Subcutaneous abdominal adipose tissue (tissue), 5 donors: ENCODE data around the gene ASB18.

Experiments used
- H3K27ac ChIP-seq: one replicate; pipeline ENCODE4 v1.7.0; 2013; ENCODE audit warnings: low read depth, mild to moderate bottlenecking, inconsistent platforms, low read length, moderate library complexity
- H3K27me3 ChIP-seq, 5 donors: one replicate each; pipeline ENCODE4 v1.7.0; 2013; ENCODE audit warnings: low read length in 5 of 5, inconsistent platforms in 1 of 5; ENCODE audit not compliant: control insufficient read depth in 5 of 5, insufficient read depth in 4 of 5
- H3K36me3 ChIP-seq, 5 donors: one replicate each; pipeline ENCODE4 v1.7.0; 2013; ENCODE audit warnings: low read length in 5 of 5; ENCODE audit not compliant: control insufficient read depth in 5 of 5, insufficient read depth in 5 of 5
- H3K4me1 ChIP-seq, 5 donors: one replicate each; pipeline ENCODE4 v1.7.0; 2013; ENCODE audit warnings: low read length in 5 of 5, mild to moderate bottlenecking in 3 of 5, moderate library complexity in 1 of 5; ENCODE audit not compliant: control insufficient read depth in 5 of 5, insufficient read depth in 5 of 5
- H3K4me3 ChIP-seq, 5 donors: one replicate each; pipeline ENCODE4 v1.7.0; 2013; ENCODE audit warnings: low read length in 5 of 5, low read depth in 1 of 5
- H3K9ac ChIP-seq, 5 donors: one replicate each; pipeline ENCODE4 v1.7.0; 2013; ENCODE audit warnings: low read length in 5 of 5, mild to moderate bottlenecking in 4 of 5, moderate library complexity in 3 of 5
- H3K9me3 ChIP-seq, 5 donors: one replicate each; pipeline ENCODE4 v1.7.0; 2013; ENCODE audit warnings: low read length in 5 of 5; ENCODE audit not compliant: control insufficient read depth in 5 of 5
- donor health status: healthy.
- donor health status: healthy.
- donor health status: healthy.
- donor health status: healthy.
- donor health status: healthy.

ASB18 gene

GRCh38 chr2:236143811-236144210 is 120.4 kb downstream of the ASB18 start:
- H3K36me3 ChIP-seq, result no peaks in the 10 kb centered on the region
- H3K4me1 ChIP-seq, result no peaks in the 10 kb centered on the region
- H3K9me3 ChIP-seq, result no peaks in the 10 kb centered on the region
- peaks cover 3 to 23% (median 11%) of the 10 kb centered on the region in 5 donors for H3K27me3 ChIP-seq
- no peak overlapping the region for H3K27ac ChIP-seq
- no peak overlapping the region for H3K4me3 ChIP-seq
- H3K9ac ChIP-seq, result no peak overlapping the region
